Progenitor cell of endocrine pancreas (in vitro differentiated cells): ENCODE results near the gene PDIA2. TPM values are rescaled to one million over a fixed set of nuclear protein-coding genes. Genes with fewer than 3 reads are reported as not detected.

Source experiments
- DNase-seq: peaks from one replicate; pipeline ENCODE4 v3.0.0; 2021; ENCODE audit warnings: low spot score; ENCODE audit not compliant: unreplicated experiment
- H3K27ac Mint-ChIP-seq: 2 replicates; pipeline ENCODE4 v1.8.0; 2021; ENCODE audit warnings: mild to moderate bottlenecking, moderate library complexity, mixed read lengths
- H3K27me3 Mint-ChIP-seq: 2 replicates; pipeline ENCODE4 v1.8.0; 2021; ENCODE audit warnings: mixed read lengths
- H3K36me3 Mint-ChIP-seq: 2 replicates; pipeline ENCODE4 v1.8.0; 2022; ENCODE audit warnings: mixed read lengths; ENCODE audit not compliant: insufficient read depth
- H3K4me1 Mint-ChIP-seq: 2 replicates; pipeline ENCODE4 v1.8.0; 2021; ENCODE audit warnings: low read depth, mixed read lengths
- H3K4me3 Mint-ChIP-seq: 2 replicates; pipeline ENCODE4 v1.8.0; 2021; ENCODE audit warnings: low read depth, mild to moderate bottlenecking, moderate library complexity, mixed read lengths
- H3K9me3 Mint-ChIP-seq: 2 replicates; pipeline ENCODE4 v1.8.0; 2021; ENCODE audit warnings: low read depth, mixed read lengths
- CTCF ChIP-seq: fragments of 200-600 bp; sonication (generic); IDR thresholded peaks from one replicate; pipeline ENCODE4 v1.5.0; 2021; ENCODE audit warnings: antibody characterized with exemption, mild to moderate bottlenecking; ENCODE audit not compliant: unreplicated experiment
- total RNA-seq: library from RNA; stranded (reverse); gene quantifications from 2 replicates; pipeline ENCODE4 v1.2.1, GENCODE V29; 2021

The PDIA2 gene
- total RNA-seq, 1 donor from 2014 or later = 3.8 TPM

DNA sequence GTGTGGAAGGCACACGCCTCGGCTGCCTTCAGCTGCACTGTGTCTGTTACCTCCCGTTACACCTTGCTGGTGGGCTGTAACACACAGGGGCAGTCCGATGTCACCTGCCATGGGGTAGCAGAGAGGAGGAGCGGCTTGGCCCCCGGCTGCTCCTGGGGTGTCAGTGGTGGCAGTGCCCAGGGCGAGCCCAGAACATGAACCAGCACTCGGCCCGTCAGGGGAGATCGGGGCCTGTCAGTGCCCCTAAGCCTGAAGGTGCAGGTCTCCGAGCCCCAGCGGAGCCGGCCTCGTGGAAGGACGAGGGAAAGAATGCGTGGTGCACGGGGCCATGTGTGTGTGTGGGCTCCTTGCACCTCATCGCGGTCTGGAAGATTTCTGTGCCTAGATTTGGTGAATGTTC is 22.6 kb upstream of the PDIA2 start:
- no peak for TF ChIP-seq CTCF
- no peaks in the 10 kb centered on the region for H3K9me3 Mint-ChIP-seq
- peaks cover 2% of the 10 kb centered on the region for H3K4me1 Mint-ChIP-seq
- no peaks in the 10 kb centered on the region for H3K27me3 Mint-ChIP-seq
- H3K36me3 Mint-ChIP-seq = peaks cover 24% of the 10 kb centered on the region
- H3K4me3 Mint-ChIP-seq = no peak overlapping the region
- DNase-seq = no peak
- no peak overlapping the region for H3K27ac Mint-ChIP-seq

GRCh38 chr16:261031-261691 is 21.8 kb upstream of the PDIA2 start:
- no peak overlapping the region for H3K27ac Mint-ChIP-seq
- H3K4me3 Mint-ChIP-seq = no peak overlapping the region
- no peaks in the 10 kb centered on the region for H3K9me3 Mint-ChIP-seq
- no peaks in the 10 kb centered on the region for H3K27me3 Mint-ChIP-seq
- peaks cover 19% of the 10 kb centered on the region for H3K36me3 Mint-ChIP-seq
- DNase-seq = no peak
- no peak for TF ChIP-seq CTCF
- peaks cover 2% of the 10 kb centered on the region for H3K4me1 Mint-ChIP-seq

DNA sequence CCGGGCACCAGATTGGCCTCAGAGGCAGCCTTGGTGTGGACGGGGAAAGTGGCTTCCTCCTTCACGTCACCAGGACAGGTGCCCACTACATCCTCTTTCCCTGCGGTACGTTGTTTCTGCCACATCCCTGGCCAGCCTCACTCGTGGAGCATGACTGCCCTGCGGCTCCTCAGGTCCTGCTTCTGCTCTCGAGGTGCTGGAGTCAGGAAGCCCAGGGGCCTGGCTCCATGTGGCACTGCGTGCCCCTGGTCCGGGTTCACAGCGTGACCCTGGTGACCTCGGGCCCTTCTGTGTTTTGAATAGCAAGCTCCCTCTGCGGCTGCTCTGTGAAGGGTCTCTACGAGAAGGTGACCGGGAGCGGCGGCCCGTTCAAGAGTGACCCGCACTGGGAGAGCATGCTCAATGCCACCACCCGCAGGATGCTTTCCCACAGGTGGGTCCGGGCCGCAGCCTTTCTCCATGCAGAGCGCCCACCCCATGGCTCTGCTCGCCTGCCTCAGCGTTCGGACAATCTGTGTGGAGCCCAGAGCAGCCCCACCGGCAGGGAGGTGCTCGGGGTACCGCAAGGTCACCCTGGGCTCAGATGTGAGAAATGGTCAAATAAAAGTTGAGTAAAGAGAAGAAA is 20.7 kb upstream of the PDIA2 start:
- Mint-ChIP-seq H3K9me3 (no peaks in the 10 kb centered on the region), H3K4me1 (peaks cover 2% of the 10 kb centered on the region), H3K27ac (no peak overlapping the region), H3K36me3 (peaks cover 18% of the 10 kb centered on the region), H3K27me3 (no peaks in the 10 kb centered on the region), H3K4me3 (no peak overlapping the region)
- no peak for DNase-seq
- no peak for TF ChIP-seq CTCF

DNA sequence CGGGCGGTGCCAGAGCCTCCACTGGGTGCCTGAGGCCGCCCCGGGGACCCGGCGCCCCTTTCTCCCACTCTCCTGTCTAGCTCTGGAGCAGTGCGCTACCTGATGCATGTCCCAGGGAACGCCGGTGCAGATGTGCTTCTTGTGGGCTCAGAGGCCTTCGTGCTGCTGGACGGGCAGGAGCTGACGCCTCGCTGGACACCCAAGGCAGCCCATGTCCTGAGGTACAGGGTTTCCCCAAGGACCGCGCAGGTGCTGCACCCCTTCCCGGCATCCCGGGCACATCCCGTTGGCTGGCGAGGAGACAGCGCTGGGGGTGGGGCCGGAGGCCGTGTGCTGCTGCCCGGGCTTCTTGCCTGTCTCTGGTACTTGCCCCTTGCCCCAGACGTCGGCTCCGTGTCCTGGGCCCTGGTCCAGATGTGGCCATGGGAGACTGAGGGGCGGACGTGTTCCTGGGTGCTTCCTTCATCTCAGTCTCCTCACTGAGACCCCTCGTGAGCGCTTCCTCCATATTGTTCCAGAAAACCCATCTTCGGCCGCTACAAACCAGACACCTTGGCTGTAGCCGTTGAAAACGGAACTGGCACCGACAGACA is 19.7 kb upstream of the PDIA2 start:
- no peaks in the 10 kb centered on the region for H3K4me1 Mint-ChIP-seq
- H3K4me3 Mint-ChIP-seq = no peak overlapping the region
- no peak for DNase-seq
- H3K27ac Mint-ChIP-seq = no peak overlapping the region
- no peaks in the 10 kb centered on the region for H3K9me3 Mint-ChIP-seq
- peaks cover 16% of the 10 kb centered on the region for H3K36me3 Mint-ChIP-seq
- no peaks in the 10 kb centered on the region for H3K27me3 Mint-ChIP-seq
- TF ChIP-seq CTCF = no peak

DNA sequence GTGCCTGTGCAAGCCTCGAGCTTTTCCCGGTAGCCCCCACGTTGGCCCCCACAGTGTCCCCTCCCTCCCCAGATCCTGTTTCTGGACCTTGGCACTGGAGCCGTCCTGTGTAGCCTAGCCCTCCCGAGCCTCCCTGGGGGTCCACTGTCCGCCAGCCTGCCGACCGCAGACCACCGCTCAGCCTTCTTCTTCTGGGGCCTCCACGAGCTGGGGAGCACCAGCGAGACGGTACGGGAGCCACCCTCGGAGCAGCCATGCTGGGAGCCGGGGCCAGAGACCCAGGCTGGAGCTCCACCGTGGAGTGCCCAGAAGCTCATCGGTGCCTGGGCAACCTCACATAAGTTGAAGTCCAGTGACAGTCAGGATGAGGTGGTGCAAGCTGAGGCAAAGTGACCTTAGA is 19.0 kb upstream of the PDIA2 start:
- TF ChIP-seq CTCF = no peak
- no peaks in the 10 kb centered on the region for H3K9me3 Mint-ChIP-seq
- no peaks in the 10 kb centered on the region for H3K27me3 Mint-ChIP-seq
- DNase-seq = no peak
- H3K4me1 Mint-ChIP-seq = no peaks in the 10 kb centered on the region
- peaks cover 16% of the 10 kb centered on the region for H3K36me3 Mint-ChIP-seq
- no peak overlapping the region for H3K27ac Mint-ChIP-seq
- no peak overlapping the region for H3K4me3 Mint-ChIP-seq
